Ishikawa (cell line): ENCODE results near the gene KIF13A.

Experiments used
- CEBPB ChIP-seq: IDR thresholded peaks from 2 replicates; pipeline ENCODE4 v1.6.1; 2012
- RAD21 ChIP-seq: IDR thresholded peaks from 2 replicates; pipeline ENCODE4 v1.6.1; 2012; ENCODE audit warnings: low read depth
- TAF1 ChIP-seq: IDR thresholded peaks from 2 replicates; pipeline ENCODE4 v1.6.1; 2012; ENCODE audit warnings: low read depth, mild to moderate bottlenecking
- TEAD4 ChIP-seq: IDR thresholded peaks from 2 replicates; pipeline ENCODE4 v1.6.1; 2012
- YY1 ChIP-seq: IDR thresholded peaks from 2 replicates; pipeline ENCODE4 v1.6.1; 2012; ENCODE audit warnings: low read depth
- TF ChIP-seq, protein P1 (sequence below): IDR thresholded peaks from 2 replicates; pipeline ENCODE4 v1.6.1; 2012
- TF ChIP-seq, protein P2 (sequence below): IDR thresholded peaks from 2 replicates; pipeline ENCODE4 v1.6.1; 2012

- TF ChIP-seq, protein P1, sequence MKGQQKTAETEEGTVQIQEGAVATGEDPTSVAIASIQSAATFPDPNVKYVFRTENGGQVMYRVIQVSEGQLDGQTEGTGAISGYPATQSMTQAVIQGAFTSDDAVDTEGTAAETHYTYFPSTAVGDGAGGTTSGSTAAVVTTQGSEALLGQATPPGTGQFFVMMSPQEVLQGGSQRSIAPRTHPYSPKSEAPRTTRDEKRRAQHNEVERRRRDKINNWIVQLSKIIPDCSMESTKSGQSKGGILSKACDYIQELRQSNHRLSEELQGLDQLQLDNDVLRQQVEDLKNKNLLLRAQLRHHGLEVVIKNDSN = no peak
- TF ChIP-seq, protein P2, sequence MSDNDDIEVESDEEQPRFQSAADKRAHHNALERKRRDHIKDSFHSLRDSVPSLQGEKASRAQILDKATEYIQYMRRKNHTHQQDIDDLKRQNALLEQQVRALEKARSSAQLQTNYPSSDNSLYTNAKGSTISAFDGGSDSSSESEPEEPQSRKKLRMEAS = no peak
- TF ChIP-seq RAD21 (no peak), YY1 (no peak), TAF1 (no peak), TEAD4 (no peak), CEBPB (no peak)
Observed at GRCh38 chr6:17820055-17820454, 167.4 kb downstream of the KIF13A start.
